NCI-H345 treated with DMSO at 0.1 percent for 48 hours (cell line): ENCODE measurements around the gene PRKN.
"Not testable (repeated sequence)": the region's sequence is repeated elsewhere in the genome, so short reads cannot be mapped to it uniquely, and the experiment has no call there.

ENCODE experiments used
- DNase-seq: peaks from one replicate; lab custom pipeline; 2025; ENCODE audit not compliant: unreplicated experiment; lab: John Stamatoyannopoulos, UW

The PRKN gene

GRCh38 chr6:162467679-162468078, 259.9 kb downstream of the PRKN start:
- no peak for DNase-seq

- DNase-seq = no peak
Measured at GRCh38 chr6:162463576-162463975, 264.0 kb downstream of the PRKN start.

- no peak for DNase-seq
Measured at GRCh38 chr6:162459985-162460384, 267.6 kb downstream of the PRKN start.

- no peak for DNase-seq
Measured at GRCh38 chr6:162450358-162450757, 277.2 kb downstream of the PRKN start.

GRCh38 chr6:162448294-162448693, 279.3 kb downstream of the PRKN start:
- DNase-seq = no peak

GRCh38 chr6:162443101-162443500, 284.5 kb downstream of the PRKN start:
- DNase-seq = no peak

- DNase-seq = no peak
Measured at GRCh38 chr6:162442687-162443086, 284.9 kb downstream of the PRKN start.

GRCh38 chr6:162441991-162442390, 285.6 kb downstream of the PRKN start:
- DNase-seq = no peak

GRCh38 chr6:162438980-162439379, 288.6 kb downstream of the PRKN start:
- no peak for DNase-seq

GRCh38 chr6:162435071-162435470, 292.5 kb downstream of the PRKN start:
- DNase-seq = no peak

- no peak for DNase-seq
Measured at GRCh38 chr6:162421004-162421403, 306.6 kb downstream of the PRKN start.

GRCh38 chr6:162416831-162417537, 310.6 kb downstream of the PRKN start:
- no peak for DNase-seq

GRCh38 chr6:162416307-162416706, 311.3 kb downstream of the PRKN start:
- DNase-seq = no peak

GRCh38 chr6:162409741-162410691, 317.6 kb downstream of the PRKN start:
- no peak for DNase-seq

- DNase-seq = no peak
Measured at GRCh38 chr6:162408826-162409535, 318.6 kb downstream of the PRKN start.

GRCh38 chr6:162404951-162405350, 322.6 kb downstream of the PRKN start:
- no peak for DNase-seq

GRCh38 chr6:162403031-162403430, 324.5 kb downstream of the PRKN start:
- no peak for DNase-seq

- DNase-seq = no peak
Measured at GRCh38 chr6:162395181-162395580, 332.4 kb downstream of the PRKN start.

- DNase-seq = not testable (repeated sequence)
Measured at GRCh38 chr6:162390961-162391811, 336.4 kb downstream of the PRKN start.

GRCh38 chr6:162389343-162390085, 338.1 kb downstream of the PRKN start:
- DNase-seq = no peak
